ENCODE data around the gene STRN4.
"Not testable (repeated sequence)": the region's sequence is repeated elsewhere in the genome, so short reads cannot be mapped to it uniquely, and the experiment has no call there.

Gene STRN4

GRCh38 chr19:46784262-46785053, 38.2 kb upstream of the STRN4 start:
- DNase-seq (ENCODE audit: low read depth in 1 of 2, low spot score in 1 of 2): peak; percentile 81 to 97
- TF ChIP-seq CTCF (IDR thresholded peaks at IDR 0.05; ENCODE audit: insufficient read depth, low read length) (no peak), POLR2AphosphoS5 (IDR thresholded peaks at IDR 0.05; ENCODE audit: low read depth) (peak; percentile 85), REST (IDR thresholded peaks at IDR 0.05; ENCODE audit: insufficient replicate concordance, low read depth) (peak; percentile 8), SPI1 (IDR thresholded peaks at IDR 0.05; ENCODE audit: borderline replicate concordance, low read depth) (peak; percentile 95), GABPA (IDR thresholded peaks at IDR 0.05; ENCODE audit: low read depth) (no peak)
- peak overlapping the region; percentile 88 for H3K4me3 ChIP-seq (replicated peaks; ENCODE audit: insufficient read depth, low read length)
- no peaks in the 10 kb centered on the region for H3K27me3 ChIP-seq (ENCODE audit: insufficient read depth, poor library complexity, severe bottlenecking)
- H3K27ac ChIP-seq (replicated peaks): peak overlapping the region; percentile 96

- TF ChIP-seq SPI1 (IDR thresholded peaks at IDR 0.05; ENCODE audit: borderline replicate concordance, low read depth) (no peak), CTCF (IDR thresholded peaks at IDR 0.05; ENCODE audit: insufficient read depth, low read length) (no peak), GABPA (IDR thresholded peaks at IDR 0.05; ENCODE audit: low read depth) (no peak), REST (IDR thresholded peaks at IDR 0.05; ENCODE audit: insufficient replicate concordance, low read depth) (no peak), POLR2AphosphoS5 (IDR thresholded peaks at IDR 0.05; ENCODE audit: low read depth) (no peak)
- no peak for DNase-seq (ENCODE audit: low read depth in 1 of 2, low spot score in 1 of 2)
- Histone ChIP-seq H3K4me3 (replicated peaks; ENCODE audit: insufficient read depth, low read length) (peak overlapping the region; percentile 88), H3K27me3 (ENCODE audit: insufficient read depth, poor library complexity, severe bottlenecking) (no peaks in the 10 kb centered on the region), H3K27ac (replicated peaks) (peak overlapping the region; percentile 96)
Observed at GRCh38 chr19:46783670-46784069, 37.4 kb upstream of the STRN4 start.

- no peak overlapping the region for H3K4me3 ChIP-seq (replicated peaks; ENCODE audit: insufficient read depth, low read length)
- H3K27me3 ChIP-seq (ENCODE audit: insufficient read depth, poor library complexity, severe bottlenecking): no peaks in the 10 kb centered on the region
- H3K27ac ChIP-seq (replicated peaks): no peak overlapping the region
- no peak for DNase-seq (ENCODE audit: low read depth in 1 of 2, low spot score in 1 of 2)
- TF ChIP-seq SPI1 (IDR thresholded peaks at IDR 0.05; ENCODE audit: borderline replicate concordance, low read depth) (no peak), CTCF (IDR thresholded peaks at IDR 0.05; ENCODE audit: insufficient read depth, low read length) (no peak), POLR2AphosphoS5 (IDR thresholded peaks at IDR 0.05; ENCODE audit: low read depth) (no peak), REST (IDR thresholded peaks at IDR 0.05; ENCODE audit: insufficient replicate concordance, low read depth) (no peak), GABPA (IDR thresholded peaks at IDR 0.05; ENCODE audit: low read depth) (no peak)
Observed at GRCh38 chr19:46782355-46783019, 36.2 kb upstream of the STRN4 start.

GRCh38 chr19:46777956-46778645, 31.9 kb upstream of the STRN4 start:
- H3K27ac ChIP-seq (replicated peaks); DNase-seq (ENCODE audit: low read depth in 1 of 2, low spot score in 1 of 2); H3K4me3 ChIP-seq (replicated peaks; ENCODE audit: insufficient read depth, low read length): not testable (repeated sequence)

More at GRCh38 chr19:46777956-46778645, 31.9 kb upstream of the STRN4 start:
- H3K27me3 ChIP-seq (ENCODE audit: insufficient read depth, poor library complexity, severe bottlenecking): not testable (repeated sequence)
